ENCODE measurements around the gene TMEM95.

Gene TMEM95

DNA sequence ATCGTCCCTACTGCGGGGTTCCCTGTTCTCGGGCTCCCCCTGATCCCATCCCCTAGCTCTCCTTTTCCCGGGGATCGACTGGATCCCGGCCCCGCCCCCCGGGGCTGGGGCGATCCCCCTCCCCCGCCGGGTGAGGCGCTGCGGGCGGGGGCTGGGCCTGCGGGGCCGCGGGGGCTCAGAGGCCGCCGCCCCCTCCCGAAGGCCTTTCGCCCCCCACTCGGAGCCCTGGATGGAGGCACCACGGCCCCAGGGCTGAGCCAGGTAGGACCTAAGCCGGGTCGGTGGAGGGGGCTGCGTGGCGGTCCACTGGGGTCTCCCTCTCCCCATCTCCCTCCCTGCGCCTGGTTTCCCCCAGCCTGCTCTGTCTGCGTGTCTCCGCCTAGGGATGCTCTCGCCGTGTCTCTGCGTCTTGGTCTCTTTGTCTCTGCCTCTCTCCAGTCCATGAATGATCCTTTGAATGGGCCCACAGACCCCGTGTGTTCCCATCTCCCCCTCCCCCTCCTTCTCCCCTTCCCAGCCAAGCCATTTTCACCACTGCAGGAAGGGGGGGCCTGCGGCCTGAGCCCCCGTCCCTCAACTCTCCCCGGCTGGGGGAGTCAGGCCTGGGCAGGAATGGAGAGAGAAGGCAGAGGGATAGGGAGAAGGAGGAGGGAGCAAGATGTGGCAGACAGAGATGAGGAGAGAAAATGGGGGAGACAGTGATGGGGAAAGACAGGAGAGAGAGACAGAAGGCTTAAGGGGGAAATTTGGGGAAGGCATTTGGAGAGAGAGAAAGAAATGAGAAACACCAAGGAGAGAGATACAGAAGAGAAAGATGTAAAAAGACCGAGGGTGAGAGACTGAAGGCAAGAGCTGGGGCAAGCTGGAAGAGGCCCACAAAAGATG lies 50.6 kb downstream of the TMEM95 start:
- DNase-seq: no peak

DNA sequence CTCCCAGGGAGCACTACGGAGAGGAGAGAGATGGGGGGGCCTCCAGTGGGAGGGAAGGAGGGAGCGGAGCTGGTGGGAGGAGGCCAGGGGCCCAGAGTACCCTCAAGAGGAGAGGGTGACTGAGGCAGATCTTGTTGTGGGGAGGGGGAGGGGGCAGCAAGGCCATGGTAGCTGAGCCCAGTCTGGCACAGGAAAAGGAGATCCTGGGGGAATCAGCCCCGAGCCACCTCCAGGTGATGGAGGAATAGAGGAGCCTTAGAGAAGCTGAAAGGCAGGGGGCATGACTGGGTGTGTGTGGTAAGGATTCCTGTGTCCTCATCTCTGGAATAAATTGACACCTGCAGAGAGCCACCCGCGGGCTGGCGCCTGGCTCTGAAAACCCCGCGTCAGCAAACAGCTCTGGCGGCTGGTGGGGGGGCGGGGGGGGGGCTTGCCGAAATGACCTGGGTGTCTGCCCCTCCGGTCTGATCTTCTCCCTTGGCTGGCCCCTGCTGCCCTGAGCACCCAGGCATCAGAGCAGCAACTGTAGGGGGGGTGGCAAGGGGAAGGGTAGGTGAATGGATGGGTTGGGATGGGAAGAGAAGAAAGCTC lies 51.4 kb downstream of the TMEM95 start:
- DNase-seq: no peak

Measured in hematopoietic multipotent progenitor cell treated with erythropoietin and hydrocortisone succinate and interleukin-3 and kit ligand, for 8 days (in vitro differentiated cells).